Hepatocyte (in vitro differentiated cells): ENCODE data around the gene ADAMTS15.

Experiments used
- CTCF ChIP-seq: fragments of 200-600 bp; sonication (generic); IDR thresholded peaks from 2 replicates; pipeline ENCODE4 v1.5.1; 2016; ENCODE audit warnings: antibody characterized with exemption, mild to moderate bottlenecking; ENCODE audit not compliant: poor library complexity
- EZH2 ChIP-seq: fragments of 200-600 bp; sonication (generic); IDR thresholded peaks from 2 replicates; pipeline ENCODE4 v1.6.1; 2016; ENCODE audit warnings: antibody characterized with exemption, mild to moderate bottlenecking, borderline replicate concordance

GRCh38 chr11:130431801-130432200, 16.6 kb upstream of the ADAMTS15 start:
- no peak for TF ChIP-seq CTCF
- TF ChIP-seq EZH2 = no peak
